Measurements from ENCODE around the gene PCDHGA1.

The PCDHGA1 gene

DNA sequence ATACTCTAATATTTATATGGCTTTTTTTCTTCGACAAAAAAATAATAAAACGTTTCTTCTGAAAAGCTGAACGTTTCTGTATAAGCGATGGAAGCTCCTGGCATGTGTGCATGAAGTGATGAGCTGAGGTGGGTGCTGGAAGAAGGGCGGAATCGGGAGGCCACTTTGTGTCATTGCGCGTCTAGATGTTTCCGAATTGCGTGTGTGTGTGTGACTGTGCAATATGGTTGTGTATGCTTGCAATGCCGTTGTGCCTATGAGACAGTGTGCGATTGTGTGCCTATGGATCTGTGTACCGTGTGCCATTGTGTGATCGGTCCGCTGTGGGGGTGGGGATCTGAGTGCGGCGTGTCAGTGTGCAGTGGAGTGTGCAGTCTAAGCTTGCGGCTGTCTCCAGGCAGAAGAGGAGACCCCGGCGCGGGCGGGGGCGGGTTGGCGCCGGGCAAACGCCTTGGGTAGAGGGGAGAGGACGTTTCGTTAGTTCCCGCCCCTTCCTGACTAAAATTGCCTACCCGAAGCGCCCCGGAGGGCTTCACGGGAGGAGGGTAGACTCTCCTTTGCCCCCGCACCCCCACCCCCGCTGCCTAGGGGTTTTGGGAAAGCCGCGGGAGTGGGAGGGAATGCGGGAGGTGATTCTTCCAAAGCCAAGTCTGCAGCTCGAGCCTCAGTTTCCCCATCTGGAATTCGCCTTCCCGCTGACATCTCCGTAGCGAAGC, 182.8 kb downstream of the PCDHGA1 start:
- no peak for DNase-seq (ENCODE audit: low spot score)

- DNase-seq (ENCODE audit: low spot score), result no peak
Measured at GRCh38 chr5:141513627-141514329, 183.5 kb downstream of the PCDHGA1 start.

DNA sequence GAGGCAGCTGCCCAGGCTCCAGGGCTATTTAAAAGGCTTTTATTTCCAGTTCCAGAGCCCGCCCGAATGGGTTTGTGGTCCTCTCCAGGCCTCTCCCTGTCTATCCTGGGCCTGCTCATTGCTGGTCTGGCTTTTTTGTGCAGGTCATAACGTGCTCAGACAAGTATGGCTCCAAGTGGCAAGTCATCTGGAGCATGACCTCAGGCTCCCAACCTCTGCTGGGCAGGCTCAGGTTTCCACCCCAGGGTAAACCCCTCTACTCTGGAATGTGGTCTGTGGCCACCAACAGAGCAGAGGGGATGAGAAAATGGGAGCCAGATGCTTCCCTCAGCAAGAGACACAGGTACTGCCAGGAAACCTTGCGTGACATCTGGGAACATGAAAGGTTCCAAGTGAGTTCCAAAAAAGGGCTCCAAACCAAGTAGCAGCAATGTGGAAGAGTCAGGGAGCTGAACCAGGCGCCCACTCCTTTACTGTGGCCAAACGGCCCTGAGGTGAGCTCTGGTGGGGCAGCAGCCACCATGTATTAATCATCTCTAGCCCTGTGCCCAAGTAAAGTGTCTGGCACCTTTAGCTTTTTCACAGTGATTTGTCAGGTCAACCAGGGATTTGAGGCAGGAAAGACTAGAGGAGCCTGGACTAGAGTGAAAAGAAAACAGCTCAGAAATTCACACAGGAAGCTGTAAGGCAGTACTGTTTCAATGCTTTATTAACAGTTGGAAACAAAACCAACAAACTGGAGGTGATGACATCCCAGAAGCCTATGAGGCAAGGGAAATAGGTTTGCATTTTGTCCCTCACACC, 184.2 kb downstream of the PCDHGA1 start:
- no peak for DNase-seq (ENCODE audit: low spot score)

- no peak for DNase-seq (ENCODE audit: low spot score)
Measured at GRCh38 chr5:141515141-141515540, 184.8 kb downstream of the PCDHGA1 start.

DNA sequence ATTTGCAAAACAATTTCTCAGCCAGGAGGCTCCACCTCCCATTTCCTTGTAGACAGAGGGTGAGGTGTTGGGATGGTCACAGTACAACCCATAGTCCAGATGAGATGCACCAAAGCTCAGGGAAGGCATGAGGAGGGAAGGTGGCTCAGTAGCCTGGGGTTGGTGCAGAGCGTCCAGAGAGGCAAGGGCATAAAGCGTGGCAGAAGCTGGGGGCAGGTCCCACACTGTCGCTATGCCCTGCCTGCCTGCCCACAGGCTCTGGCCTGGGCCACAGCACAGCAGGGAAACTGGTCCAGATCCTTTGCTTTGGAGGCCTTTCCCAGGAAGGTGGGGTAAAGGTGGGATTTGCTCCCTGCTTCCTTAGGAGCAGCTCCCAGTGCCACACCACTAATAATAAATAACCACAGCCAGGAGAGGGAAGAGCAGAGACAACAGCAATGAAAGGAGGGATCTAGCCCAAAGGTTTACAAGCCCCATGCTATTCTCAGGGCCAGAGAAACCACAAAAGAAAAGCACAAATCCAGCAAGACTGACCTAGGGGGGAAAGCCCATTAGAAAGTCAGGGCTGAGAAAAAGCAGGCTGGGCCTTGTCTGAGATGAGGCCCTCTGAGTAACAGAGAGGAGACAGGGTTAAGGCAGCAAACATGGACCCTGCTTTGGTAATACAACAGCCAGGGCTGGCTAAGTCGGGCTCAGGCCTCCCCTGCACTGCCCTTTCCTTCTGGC, 185.8 kb downstream of the PCDHGA1 start:
- DNase-seq (ENCODE audit: low spot score), result no peak

- DNase-seq (ENCODE audit: low spot score), result no peak
Measured at GRCh38 chr5:141516672-141517025, 186.3 kb downstream of the PCDHGA1 start.

DNA sequence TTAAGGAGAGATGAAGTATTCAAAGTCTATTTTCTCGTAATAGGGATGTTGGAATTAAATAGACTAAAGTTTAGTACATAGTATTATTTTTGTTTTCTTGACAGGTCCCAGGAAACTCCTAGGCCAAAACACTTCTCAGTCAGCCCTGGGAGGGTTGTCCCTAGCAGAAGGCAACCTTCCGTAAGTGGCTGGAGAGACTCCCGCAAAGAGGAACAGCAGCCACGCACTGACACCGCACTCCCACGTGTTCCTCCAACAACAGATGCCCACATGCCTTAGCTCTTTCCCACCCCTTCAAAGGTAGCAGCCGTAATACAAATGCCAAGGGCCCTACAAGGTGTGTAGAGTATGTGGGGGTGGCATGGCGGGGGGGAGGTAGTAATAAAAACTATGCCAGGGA, 187.0 kb downstream of the PCDHGA1 start:
- no peak for DNase-seq (ENCODE audit: low spot score)

DNA sequence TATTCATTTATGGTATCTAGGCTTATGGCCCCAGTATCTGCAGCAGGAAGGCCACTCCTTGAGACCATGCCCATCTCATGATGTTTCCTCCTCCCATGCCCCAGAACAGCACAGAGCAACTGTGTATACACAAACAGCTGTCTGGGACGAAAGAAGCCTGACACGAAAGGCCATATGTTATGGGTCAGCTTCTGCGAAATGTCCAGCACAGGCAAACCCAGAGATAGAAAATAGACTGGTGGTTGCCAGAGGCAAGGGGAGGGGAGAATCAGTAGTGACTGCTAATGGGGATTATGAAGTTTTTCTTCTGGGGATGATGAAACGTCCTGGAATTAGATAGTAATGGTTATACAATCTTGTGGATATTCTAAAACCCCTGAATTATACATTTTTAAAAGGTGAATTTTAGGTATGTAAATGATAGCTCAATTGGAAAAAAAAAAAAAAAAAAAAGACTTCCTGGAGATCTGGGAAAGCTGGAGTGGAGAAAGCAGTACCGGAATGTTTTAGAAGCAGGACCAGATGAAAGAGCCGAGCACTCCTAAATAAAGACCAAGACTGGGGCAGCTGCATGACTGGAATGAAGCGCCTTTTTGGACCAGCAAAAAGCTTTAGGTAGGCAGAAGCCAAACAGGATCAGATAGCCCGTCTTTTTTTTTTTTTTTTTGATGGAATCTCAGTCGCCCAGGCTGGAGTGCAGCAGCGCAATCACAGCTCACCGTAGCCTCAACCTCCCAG, 187.7 kb downstream of the PCDHGA1 start:
- no peak for DNase-seq (ENCODE audit: low spot score)

DNA sequence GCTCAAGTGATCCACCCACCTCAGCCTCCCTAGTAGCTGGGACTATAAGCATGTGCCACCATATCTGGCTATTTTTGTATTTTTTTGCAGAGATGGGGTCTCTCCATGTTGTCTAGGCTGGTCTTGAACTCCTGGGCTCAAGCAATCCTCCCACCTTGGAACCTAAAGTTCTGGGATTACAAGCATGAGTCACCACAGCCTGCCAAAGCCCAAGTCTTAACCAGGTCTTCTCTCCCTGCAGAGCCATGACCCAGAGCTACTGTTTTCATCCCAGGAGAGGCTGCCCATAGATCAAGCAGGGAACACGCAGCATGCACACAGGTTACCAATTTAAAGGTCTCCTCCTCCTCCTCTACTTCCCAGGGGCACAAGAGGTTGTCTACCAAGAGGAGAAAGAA, 188.3 kb downstream of the PCDHGA1 start:
- DNase-seq (ENCODE audit: low spot score), result no peak

DNA sequence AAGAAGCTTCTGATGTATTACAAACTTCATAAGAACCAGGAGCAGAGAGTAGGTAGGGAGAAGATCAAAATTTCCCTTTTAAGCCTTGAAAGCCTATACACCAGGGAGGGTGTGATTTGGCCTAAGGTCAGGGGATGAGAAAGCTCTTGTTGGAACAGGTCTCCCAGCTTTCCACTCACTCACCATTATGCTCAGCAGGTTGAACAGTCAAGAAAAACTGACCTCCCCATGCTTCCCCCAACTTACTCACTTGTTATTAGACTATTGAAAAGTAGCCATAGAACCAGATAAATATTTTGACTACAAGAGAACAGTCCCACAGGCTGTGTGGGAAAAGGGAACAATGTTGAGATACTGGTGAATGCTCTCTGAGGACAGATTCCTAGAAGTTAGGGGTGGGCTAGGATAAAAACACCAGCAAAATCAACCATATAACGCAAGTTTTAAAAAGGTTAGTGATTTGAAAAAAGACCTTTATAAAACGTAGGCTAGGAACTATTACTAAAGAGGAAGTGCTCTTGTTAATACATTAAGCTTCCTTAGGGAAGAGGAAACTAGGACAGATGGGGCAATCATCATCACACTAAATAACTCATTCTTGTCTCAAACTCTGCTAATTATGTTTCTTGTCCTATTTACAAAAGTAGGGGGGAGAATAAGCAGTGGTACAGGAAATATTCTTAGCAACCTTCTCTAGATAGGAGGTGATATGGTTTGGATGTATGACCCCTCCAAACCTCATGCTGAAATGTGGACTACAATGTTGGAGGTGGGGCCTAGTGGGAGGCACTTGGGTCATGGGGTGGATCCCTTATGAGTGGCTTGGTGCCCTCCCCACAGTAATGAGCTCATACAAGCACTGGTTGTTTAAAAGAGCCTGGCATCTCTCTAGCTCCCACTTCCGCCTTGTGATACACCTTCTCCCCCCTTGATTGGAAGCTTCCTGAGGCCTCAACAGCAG, 189.6 kb downstream of the PCDHGA1 start:
- DNase-seq (ENCODE audit: low spot score), result no peak

GRCh38 chr5:141521244-141521781, 191.0 kb downstream of the PCDHGA1 start:
- peak; percentile 96 for DNase-seq (ENCODE audit: low spot score)

- DNase-seq (ENCODE audit: low spot score), result no peak
Measured at GRCh38 chr5:141522301-141522700, 192.0 kb downstream of the PCDHGA1 start.

GRCh38 chr5:141523991-141524390, 193.7 kb downstream of the PCDHGA1 start:
- DNase-seq (ENCODE audit: low spot score), result no peak

GRCh38 chr5:141524604-141525597, 194.6 kb downstream of the PCDHGA1 start:
- DNase-seq (ENCODE audit: low spot score), result peak; percentile 93

GRCh38 chr5:141525653-141526052, 195.3 kb downstream of the PCDHGA1 start:
- DNase-seq (ENCODE audit: low spot score), result no peak

DNA sequence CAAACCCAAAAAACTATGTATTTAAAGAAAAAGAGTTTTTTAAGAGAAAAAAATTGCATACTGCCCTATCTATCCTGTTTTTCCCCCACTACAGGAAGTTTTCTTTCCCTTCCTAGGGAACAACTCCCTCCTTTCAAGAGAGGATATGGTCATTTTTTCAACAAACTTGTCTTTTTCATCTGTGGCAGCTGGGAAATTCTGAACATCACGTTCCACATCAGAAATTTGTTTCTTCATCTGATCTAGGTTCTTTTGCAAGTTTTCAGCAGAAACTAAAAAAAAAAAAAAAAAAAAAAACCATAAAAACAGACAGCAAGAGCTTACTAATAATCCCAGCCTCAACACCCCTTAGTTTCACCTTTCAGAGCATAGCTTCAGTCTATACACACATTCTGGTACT, 197.1 kb downstream of the PCDHGA1 start:
- no peak for DNase-seq (ENCODE audit: low spot score)

DNA sequence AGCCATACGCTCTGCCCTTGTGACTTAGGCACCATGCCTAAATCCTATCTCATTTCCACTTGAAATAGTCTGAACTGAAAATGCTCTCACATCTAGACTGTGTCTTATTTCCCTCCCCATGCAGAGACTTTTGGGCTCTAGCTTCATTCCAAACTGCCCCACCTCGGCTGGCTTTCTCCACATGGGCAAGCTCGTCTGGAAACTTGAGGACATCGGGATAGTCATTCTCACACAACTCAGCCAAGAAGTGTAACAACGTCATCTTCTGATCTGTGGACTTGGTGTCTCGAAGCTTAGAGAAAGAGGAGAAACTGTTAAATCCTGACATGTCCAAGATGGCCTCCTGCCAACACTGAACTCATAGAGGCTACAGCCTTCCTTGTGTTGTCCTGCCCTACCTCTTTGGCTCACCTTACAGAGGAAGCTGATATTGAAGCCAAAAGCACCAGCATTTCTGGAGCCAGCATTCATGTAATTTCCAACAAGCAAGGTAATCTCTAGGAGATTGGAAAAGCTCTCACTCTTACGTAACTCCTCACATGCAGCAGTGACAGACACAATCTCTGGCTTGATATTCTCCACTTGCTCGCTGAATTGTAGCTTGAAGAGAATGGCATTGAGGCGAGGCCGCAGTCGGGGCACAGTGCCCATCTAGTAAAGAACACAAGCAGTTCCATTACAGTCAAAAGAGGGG, 198.1 kb downstream of the PCDHGA1 start:
- no peak for DNase-seq (ENCODE audit: low spot score)

GRCh38 chr5:141529002-141529401, 198.7 kb downstream of the PCDHGA1 start:
- no peak for DNase-seq (ENCODE audit: low spot score)
